ENCODE results near the gene ERICH2.
"Not testable (repeated sequence)": the region's sequence is repeated elsewhere in the genome, so short reads cannot be mapped to it uniquely, and the experiment has no call there.

Gene ERICH2, protein sequence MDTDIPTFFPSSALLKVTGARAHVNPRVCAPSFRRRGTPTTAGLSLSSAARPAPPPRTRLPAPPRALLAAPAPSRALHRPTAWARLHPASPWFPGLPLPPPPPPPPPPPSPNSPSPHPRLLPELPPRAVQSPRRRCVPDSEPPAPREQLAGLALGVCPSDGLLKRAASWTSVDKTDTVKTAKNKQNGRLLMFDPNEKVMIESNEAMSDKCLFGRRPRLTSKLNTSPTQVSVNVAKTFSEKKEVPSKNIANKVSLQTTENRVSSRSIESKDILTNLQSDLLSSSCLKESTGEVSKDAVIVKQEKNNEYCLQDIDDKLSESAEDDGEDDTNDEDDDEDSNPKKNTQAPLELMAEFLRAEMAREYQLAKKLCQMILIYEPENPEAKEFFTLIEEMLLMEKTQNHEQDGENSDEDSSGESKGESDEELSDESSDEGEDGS

GRCh38 chr2:170770008-170770605 is at the start of gene ERICH2:
ERICH2 (plus strand) TSS chr2:170770378; CDS start chr2:170770682, 304 bp downstream.
- DNase-seq: no peak

GRCh38 chr2:170721678-170722077 is 48.5 kb upstream of the ERICH2 start:
- no peak for DNase-seq

GRCh38 chr2:170722301-170722700 is 47.9 kb upstream of the ERICH2 start:
- DNase-seq: no peak

GRCh38 chr2:170723446-170723958 is 46.7 kb upstream of the ERICH2 start:
- no peak for DNase-seq

- DNase-seq: no peak
Measured at GRCh38 chr2:170733798-170734600, 36.2 kb upstream of the ERICH2 start.

GRCh38 chr2:170734601-170735000 is 35.6 kb upstream of the ERICH2 start:
- DNase-seq: not testable (repeated sequence)

GRCh38 chr2:170736628-170737027 is 33.5 kb upstream of the ERICH2 start:
- DNase-seq: no peak

- DNase-seq: no peak
Measured at GRCh38 chr2:170737406-170737805, 32.8 kb upstream of the ERICH2 start.

DNA sequence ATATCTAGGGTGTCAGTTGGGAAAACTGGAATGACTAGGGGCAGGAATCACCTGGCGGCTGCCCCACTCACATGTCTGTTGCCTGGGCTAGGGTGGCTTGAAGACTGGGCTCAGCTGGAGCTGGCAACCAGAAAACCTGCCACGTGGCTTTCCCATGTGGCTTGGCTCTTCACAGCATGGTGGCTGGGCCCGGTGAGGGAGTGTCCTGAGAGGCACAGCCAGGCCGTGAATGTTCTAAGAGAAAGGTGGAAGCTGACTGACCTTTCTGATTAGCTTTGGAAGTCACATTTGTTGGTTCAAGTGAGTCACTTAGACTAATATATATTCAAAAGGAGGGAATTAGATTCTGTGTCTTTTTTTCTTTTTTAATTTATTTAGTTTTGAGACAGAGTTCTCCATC is 32.4 kb upstream of the ERICH2 start:
- no peak for DNase-seq

GRCh38 chr2:170739048-170739447 is 31.1 kb upstream of the ERICH2 start:
- DNase-seq: no peak

DNA sequence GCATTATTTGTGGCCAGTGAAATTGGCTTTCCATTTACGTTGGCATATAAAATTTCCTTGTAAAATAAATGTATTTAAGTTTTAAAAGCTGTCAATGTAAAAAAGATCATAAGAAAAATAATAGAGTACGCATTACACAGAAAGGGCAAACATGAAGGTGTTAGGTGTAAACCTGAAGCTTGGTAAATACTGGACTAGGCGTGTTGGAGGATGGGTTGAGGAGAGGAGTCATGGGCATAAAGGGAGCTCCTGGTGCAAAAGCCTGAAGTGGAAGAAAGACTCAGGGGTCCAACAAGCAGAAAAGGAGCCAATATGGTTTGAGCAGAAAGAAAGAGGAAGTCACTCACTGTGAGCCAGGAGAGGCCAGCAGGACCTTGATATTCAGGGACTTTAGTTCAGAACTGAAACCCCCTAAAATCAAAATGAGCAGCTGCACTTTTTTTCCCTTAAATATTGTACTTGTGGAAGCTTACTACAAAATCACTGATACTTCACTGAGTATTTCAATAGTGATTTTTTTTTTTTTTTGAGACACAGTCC is 30.6 kb upstream of the ERICH2 start:
- DNase-seq: no peak

GRCh38 chr2:170740660-170741059 is 29.5 kb upstream of the ERICH2 start:
- no peak for DNase-seq

DNA sequence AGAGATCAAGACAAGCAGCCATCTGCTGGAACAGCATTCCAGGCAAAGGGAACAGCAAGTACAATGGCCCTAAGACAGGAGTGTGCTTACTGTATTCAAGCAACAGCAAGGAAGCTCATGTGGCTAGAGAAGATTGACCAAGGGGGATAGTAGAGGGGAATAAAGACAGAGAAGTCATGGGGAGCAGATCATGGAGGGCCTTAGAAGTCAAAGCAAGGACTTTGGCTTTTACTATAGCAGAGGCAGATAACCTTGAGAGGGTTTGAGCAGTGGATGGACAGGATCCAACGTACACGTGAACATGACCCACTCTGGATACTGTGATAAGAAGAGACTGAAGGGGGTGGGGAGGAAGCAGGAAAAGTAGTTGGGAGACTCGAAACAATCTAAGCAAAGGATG is 28.2 kb upstream of the ERICH2 start:
- DNase-seq: no peak

DNA sequence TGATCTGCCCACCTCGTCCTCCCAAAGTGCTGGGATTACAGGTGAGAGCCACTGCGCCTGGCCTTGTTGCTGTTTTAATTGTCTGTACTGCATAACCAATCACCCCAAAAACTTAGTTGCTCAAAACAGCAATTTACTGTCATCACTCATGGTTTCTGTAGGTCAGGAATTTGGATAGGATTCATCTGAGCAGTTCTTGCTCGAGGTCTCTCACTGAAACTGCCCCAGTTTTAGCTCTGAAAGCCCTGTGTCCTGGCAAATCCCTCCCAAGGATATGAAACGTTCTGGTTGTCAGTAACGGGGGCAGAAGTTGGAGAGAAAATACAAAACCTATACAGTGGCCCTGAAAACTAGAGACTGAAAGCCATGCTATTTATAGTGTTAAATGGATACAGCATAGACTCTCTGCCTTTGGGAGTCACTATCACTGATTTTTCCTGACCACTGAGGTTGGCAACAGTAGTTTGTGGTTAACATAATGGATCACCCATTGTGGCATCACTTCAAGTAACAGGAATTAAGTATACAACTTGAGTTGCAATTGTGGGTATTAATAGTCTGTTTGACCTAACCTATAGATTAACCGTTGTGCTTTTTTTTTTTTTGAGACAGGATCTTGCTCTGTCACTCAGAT is 27.2 kb upstream of the ERICH2 start:
- DNase-seq: no peak

- no peak for DNase-seq
Measured at GRCh38 chr2:170743530-170744239, 26.5 kb upstream of the ERICH2 start.

DNA sequence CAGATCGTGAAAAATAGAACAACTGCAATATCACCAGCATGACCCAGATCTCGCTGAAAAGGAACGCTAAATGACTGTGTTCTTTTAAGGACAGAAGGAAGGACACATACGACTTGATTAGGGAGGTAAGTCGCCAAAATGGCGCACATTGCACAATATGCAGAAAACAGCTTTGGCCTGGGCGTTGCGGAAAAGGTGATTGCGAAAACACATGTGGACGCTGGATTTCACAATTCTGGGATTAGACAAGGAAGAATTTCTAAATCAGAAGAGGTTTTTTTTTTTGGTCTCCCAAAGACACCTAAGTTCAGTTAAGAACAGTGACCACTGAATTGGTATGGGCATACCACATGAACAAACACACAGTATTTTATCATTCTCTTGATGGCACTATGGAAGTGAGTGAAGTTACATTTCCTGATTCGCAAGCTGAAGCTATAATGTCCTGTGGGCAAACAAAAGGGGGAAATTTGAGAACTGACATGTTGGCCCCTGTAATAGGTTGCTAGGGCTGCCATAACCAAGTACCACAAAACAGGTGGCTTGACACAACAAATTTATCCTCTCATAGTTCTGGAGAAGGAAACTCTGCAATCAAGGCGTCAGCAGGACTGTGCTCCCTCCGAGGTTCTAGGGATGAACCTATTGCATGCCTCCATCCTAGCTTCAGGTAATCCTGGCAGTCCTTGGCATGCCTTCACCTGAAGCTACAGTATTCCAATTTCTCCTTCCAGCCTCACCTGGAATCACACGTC is 25.8 kb upstream of the ERICH2 start:
- no peak for DNase-seq

DNA sequence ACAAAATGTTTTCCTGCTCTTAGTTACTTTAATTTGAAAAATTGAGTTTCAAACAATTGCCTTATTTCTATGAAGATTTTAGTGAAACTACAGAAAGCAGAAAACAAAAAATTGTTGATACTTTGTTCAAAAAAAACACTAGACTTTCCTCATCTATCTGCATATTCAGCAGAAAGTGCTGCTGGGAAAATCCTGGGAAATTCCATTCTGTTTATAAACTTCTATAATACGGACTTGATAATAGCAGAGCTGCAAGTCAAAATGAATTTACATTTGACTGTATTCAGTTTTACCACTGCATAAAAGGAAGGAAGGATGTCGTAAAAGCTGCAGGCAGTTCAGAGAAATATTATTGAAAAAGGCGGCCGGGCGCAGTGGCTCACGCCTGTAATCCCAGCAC is 24.9 kb upstream of the ERICH2 start:
- no peak for DNase-seq

DNA sequence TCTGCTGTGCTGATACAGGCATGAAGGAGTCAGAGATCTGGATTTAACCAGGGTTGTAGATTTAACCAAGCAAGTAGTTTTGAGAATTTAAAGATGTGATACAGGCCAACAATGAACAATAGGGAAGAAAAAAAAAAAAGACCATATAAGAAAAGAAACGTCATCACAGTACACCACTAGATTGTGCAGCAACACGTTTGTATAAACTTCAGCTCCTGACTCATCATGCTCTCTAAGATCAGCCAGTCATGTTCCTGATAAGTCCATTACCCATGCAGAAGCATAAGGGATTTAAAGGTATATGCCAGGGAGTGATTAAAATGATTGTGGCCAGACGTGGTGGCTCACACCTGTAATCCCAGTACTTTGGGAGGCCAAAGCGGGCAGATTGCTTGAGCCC is 22.3 kb upstream of the ERICH2 start:
- DNase-seq: no peak

- not testable (repeated sequence) for DNase-seq
Measured at GRCh38 chr2:170751555-170751954, 18.6 kb upstream of the ERICH2 start.

DNA sequence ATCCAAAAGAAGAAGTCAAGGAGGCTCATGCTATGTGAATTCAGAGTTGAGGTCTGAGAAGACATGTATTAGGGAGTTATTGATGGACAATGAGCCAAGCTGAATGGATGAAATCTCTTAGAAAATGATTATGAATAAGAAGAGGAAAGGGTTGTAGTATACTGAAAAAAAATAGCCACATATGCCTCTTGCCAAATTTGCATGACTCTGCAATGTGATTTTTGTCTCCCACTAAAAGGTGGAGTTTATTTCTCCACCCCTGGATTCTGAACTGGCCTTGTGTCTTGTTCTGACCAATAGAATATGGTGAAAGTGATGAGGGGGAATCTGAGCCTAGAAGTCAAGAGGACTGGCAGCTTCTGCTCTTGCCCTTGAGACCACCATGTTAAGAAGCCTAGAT is 8.6 kb upstream of the ERICH2 start:
- no peak for DNase-seq

- no peak for DNase-seq
Measured at GRCh38 chr2:170762760-170763159, 7.4 kb upstream of the ERICH2 start.
